Activated CD4-positive, alpha-beta T cell treated with anti-CD3 and anti-CD28 coated beads for 1 hour (primary cell): ENCODE measurements around the gene SEC24A.
A peak's percentile ranks its signal among the peaks of the same experiment; 100 is the strongest.
"Not testable (repeated sequence)": the region's sequence is repeated elsewhere in the genome, so short reads cannot be mapped to it uniquely, and the experiment has no call there.

Source experiments
- DNase-seq: peaks from one replicate; pipeline ENCODE4 v3.0.0-alpha.2; 2020

The SEC24A gene

GRCh38 chr5:134758504-134759341 lies 110.1 kb downstream of the SEC24A start, which contains the start of gene DDX46:
Gene DDX46 (plus strand): TSS chr5:134758779. CDS start chr5:134758939, 160 bp downstream.
- peak; percentile 88 for DNase-seq

GRCh38 chr5:134767528-134768291 lies 119.1 kb downstream of the SEC24A start:
- not testable (repeated sequence) for DNase-seq

DNA sequence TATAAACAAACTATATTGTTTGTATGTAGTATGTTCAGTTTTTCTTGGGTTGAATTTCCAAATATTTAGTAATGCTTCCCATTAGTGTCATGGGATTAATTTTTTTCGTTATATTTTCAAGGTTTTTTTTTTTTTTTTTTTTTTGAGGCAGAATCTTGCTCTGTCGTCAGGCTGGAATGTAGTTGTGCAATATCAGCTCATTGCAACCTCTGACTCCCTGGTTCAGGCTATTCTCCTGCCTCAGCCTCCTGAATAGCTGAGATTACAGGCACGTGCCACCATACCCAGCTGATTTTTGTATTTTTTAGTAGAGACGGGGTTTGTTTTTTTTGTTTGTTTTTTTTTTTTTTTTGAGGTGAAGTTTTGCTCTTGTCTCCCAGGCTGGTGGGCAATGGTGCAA lies 120.6 kb downstream of the SEC24A start:
- DNase-seq = no peak

- DNase-seq = no peak
Observed at GRCh38 chr5:134772461-134773125, 124.0 kb downstream of the SEC24A start.

DNA sequence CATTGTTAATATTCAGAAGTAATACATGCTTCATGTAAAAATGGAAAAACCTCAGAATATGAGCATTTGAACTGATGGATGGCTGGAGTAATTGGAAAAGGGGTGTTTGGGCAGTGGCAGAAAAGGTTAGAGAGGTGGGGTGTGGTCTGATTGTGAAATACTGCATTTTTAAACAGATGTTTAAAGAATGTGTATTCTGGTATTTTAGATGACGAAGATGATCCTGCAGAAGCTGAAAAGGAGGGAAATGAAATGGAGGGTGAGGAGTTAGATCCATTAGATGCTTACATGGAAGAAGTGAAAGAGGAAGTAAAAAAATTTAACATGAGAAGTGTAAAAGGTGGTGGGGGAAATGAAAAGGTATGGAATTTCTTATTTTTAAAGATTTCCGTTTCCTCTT lies 128.8 kb downstream of the SEC24A start:
- no peak for DNase-seq
